B cell (primary cell): ENCODE measurements around the gene MRPL4. TPM values are rescaled to one million over a fixed set of nuclear protein-coding genes. Genes with fewer than 3 reads are reported as not detected.

ENCODE experiments used
- ATAC-seq: fragments of 200-7000 bp; cut with Tn5 transposase; one replicate; pipeline ENCODE4 v1.10.0; 2021; ENCODE audit warnings: low read depth, mild to moderate bottlenecking, moderate number of reproducible peaks, moderate library complexity
- CTCF ChIA-PET: fragments of 350-600 bp; sonication (Branson Sonifier 250); formaldehyde crosslinking; loops from one replicate; lab custom pipeline; 2021; ENCODE audit warnings: antibody characterized with exemption, inconsistent platforms; lab: Charles Lee
- POLR2A ChIA-PET: fragments of 350-600 bp; sonication (Branson Sonifier 250); formaldehyde crosslinking; loops from one replicate; lab custom pipeline; 2021; ENCODE audit warnings: antibody characterized with exemption; lab: Charles Lee
- DNase-seq: peaks from one replicate; pipeline ENCODE4 v3.0.0; 2013
- H2AFZ ChIP-seq: 2 replicates; pipeline ENCODE4 v1.6.1; 2012; ENCODE audit warnings: mild to moderate bottlenecking, low read depth, low read length; ENCODE audit not compliant: insufficient read depth, poor library complexity, severe bottlenecking
- H3K27ac ChIP-seq, 2 donors: 1 replicate in 1 of 2; 2 replicates in 1 of 2; pipeline ENCODE4 v1.5.1; 2012 to 2013; ENCODE audit warnings: low read length in 2 of 2, mild to moderate bottlenecking in 2 of 2, moderate library complexity in 1 of 2
- H3K27me3 ChIP-seq, 4 experiments: fragments of 200-600 bp in 1 of 4; sonication (generic) in 1 of 4; replicated peaks in 1 of 4; 1 replicate in 2 of 4; 2 replicates in 2 of 4; pipeline versions ENCODE4 v1.6.1 to v1.7.0; 2013 to 2016; ENCODE audit warnings: low read length in 3 of 4, mild to moderate bottlenecking in 2 of 4, mixed read lengths in 1 of 4, moderate library complexity in 1 of 4; ENCODE audit not compliant: insufficient read depth in 4 of 4, control insufficient read depth in 3 of 4; ENCODE audit errors: control extremely low read depth in 1 of 4
- H3K36me3 ChIP-seq, 2 experiments: replicated peaks in 1 of 2; 1 replicate in 1 of 2; 2 replicates in 1 of 2; pipeline versions ENCODE4 v1.6.1 to v1.7.1; 2013; ENCODE audit warnings: low read length in 1 of 2; ENCODE audit not compliant: insufficient read depth in 2 of 2, control insufficient read depth in 1 of 2; ENCODE audit errors: control extremely low read depth in 1 of 2, extremely low read depth in 1 of 2
- H3K4me1 ChIP-seq, 2 donors: fragments of 200-600 bp in 1 of 2; sonication (generic) in 1 of 2; 1 replicate in 1 of 2; 2 replicates in 1 of 2; pipeline versions ENCODE4 v1.5.1 to v1.6.1; 2013 to 2017; ENCODE audit warnings: low read length in 2 of 2; ENCODE audit not compliant: control insufficient read depth in 2 of 2, insufficient read depth in 2 of 2
- H3K4me2 ChIP-seq: replicated peaks from 2 replicates; pipeline ENCODE3; 2012; ENCODE audit warnings: mild to moderate bottlenecking, low read depth, low read length; ENCODE audit not compliant: poor library complexity, severe bottlenecking
- H3K4me3 ChIP-seq, 5 experiments: fragments of 200-600 bp in 1 of 5; sonication (generic) in 1 of 5; 1 replicate in 3 of 5; 2 replicates in 2 of 5; pipeline versions ENCODE4 v1.5.1 to v1.7.0; 2011 to 2016; ENCODE audit warnings: low read length in 4 of 5, mild to moderate bottlenecking in 4 of 5, low read depth in 2 of 5, control low read depth in 1 of 5, moderate library complexity in 1 of 5; ENCODE audit not compliant: insufficient read depth in 1 of 5; ENCODE audit errors: control extremely low read depth in 1 of 5, extremely low read depth in 1 of 5
- H3K79me2 ChIP-seq: fragments of 200-600 bp; sonication (generic); one replicate; pipeline ENCODE4 v1.6.0; 2016; ENCODE audit warnings: low read length; ENCODE audit not compliant: control insufficient read depth, insufficient read depth
- H3K9ac ChIP-seq: fragments of 200-600 bp; sonication (generic); 2 replicates; pipeline ENCODE4 v1.6.1; 2017; ENCODE audit warnings: mild to moderate bottlenecking, low read length, moderate library complexity
- H3K9me3 ChIP-seq, 3 donors: one replicate each; pipeline versions ENCODE4 v1.6.1 to v1.7.1; 2013; ENCODE audit warnings: low read length in 2 of 3; ENCODE audit not compliant: control insufficient read depth in 2 of 3, insufficient read depth in 1 of 3; ENCODE audit errors: control extremely low read depth in 1 of 3
- H4K20me1 ChIP-seq: 2 replicates; pipeline ENCODE4 v1.6.0; 2012; ENCODE audit warnings: mild to moderate bottlenecking, low read length; ENCODE audit not compliant: insufficient read depth, control insufficient read depth, poor library complexity, severe bottlenecking
- H3K27ac Mint-ChIP-seq: one replicate; pipeline ENCODE4 v1.8.0; 2021; ENCODE audit warnings: mixed read lengths
- H3K27me3 Mint-ChIP-seq: one replicate; pipeline ENCODE4 v1.8.0; 2021; ENCODE audit warnings: mixed read lengths
- H3K4me1 Mint-ChIP-seq: one replicate; pipeline ENCODE4 v1.8.0; 2021; ENCODE audit warnings: mixed read lengths
- H3K4me3 Mint-ChIP-seq: one replicate; pipeline ENCODE4 v1.8.0; 2021; ENCODE audit warnings: mixed read lengths
- H3K9me3 Mint-ChIP-seq: one replicate; pipeline ENCODE4 v1.8.0; 2022; ENCODE audit warnings: mixed read lengths; ENCODE audit not compliant: insufficient read depth
- EZH2 ChIP-seq: IDR thresholded peaks from 2 replicates; pipeline ENCODE4 v1.6.1; 2012; ENCODE audit warnings: borderline replicate concordance, low read depth, mild to moderate bottlenecking, moderate library complexity, low read length; ENCODE audit not compliant: insufficient read depth, poor library complexity, severe bottlenecking
- WGBS: methylation state at CpG from one replicate; pipeline ENCODE4 v1.1.5; 2013; ENCODE audit warnings: missing lambda C conversion rate; ENCODE audit not compliant: insufficient coverage; 5-methylcytosine and 5-hydroxymethylcytosine counted together
- intact Hi-C: fragments of 100-400 bp; cut with micrococcal nuclease; formaldehyde crosslinking; loops from one replicate; pipeline ENCODE4 v1.10.0; 2022
- polyA plus RNA-seq: library from polyadenylated mRNA; depleted of rRNA; stranded (reverse); fragments of >200 nt; gene quantifications from 2 replicates; pipeline ENCODE4 v1.2.3, GENCODE V29; 2012
- total RNA-seq, 2 donors: library from RNA; stranded (reverse); fragments of 120-200 nt in 1 of 2; gene quantifications; 1 replicate in 1 of 2; 2 replicates in 1 of 2; pipeline versions ENCODE4 v1.2.3 to v1.2.4, GENCODE V29; 2013 to 2022
- TF ChIP-seq, protein P1 (sequence below): fragments of 200-600 bp; IDR thresholded peaks from one replicate; pipeline ENCODE4 v1.8.0; 2022; ENCODE audit warnings: antibody characterized with exemption, mild to moderate bottlenecking

MRPL4 gene
- total and polyA plus RNA-seq, 2 donors (not counting 1 experiment from before 2014, with no cell fraction given): 39.8 to 81.1 TPM

DNA sequence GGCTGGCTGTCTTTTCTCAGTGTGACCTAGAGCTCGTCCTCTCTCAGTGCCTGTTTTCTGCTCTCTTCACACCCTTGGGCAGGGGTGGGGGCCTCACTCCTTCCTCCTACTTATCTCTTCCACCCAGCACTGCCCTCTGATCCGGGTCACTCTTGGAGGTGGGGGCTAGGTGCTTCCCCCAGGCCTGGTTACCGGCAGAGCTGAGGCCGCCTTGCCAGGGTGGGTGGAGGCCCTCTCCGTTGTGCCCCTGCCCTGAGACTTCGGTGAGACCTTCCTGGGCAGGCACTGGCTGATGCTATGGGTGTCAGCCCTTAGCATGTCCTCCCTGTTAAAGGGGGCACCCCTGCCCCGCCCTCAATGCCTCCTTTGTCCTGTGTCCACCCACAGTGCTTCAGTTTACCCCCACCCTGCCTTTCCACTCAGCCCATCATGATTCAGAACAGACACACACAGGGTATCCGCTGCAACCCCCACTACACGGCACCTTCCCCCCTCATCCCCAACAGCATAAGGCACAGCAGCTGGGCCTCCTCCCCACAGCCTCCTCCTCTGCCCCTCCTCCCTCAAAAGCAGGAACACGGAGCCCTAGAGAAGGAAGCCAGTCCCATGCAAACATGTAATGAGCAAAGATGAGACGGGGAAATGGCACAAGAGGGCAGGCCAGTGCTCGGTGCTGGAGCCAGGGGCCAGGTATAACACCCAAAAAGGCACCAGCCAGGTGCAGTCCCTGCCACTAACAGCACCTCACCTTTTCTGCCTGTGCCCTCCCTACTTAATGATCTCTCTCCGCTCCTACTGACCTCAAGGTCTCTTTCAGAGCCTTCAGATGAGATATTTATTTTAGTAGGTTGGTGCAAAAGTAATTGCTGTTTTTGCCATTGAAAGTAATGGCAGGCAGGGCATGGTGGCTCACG lies 47.8 kb downstream of the MRPL4 start:
- POLR2A ChIA-PET: no interaction called here
- no peak overlapping the region for H3K4me3 Mint-ChIP-seq

More for the DNA sequence above, 47.8 kb downstream of the MRPL4 start:
- Mint-ChIP-seq H3K27ac (no peak overlapping the region), H3K27me3 (peaks cover 5% of the 10 kb centered on the region), H3K9me3 (no peaks in the 10 kb centered on the region), H3K4me1 (peaks cover 12% of the 10 kb centered on the region)
- 25% methylated on average over 11 of the region's 14 CpGs for WGBS
- no peak overlapping the region for H3K9ac ChIP-seq
- intact Hi-C loops: no loop called here
- peak overlapping the region; percentile 21 for H2AFZ ChIP-seq
- TF ChIP-seq, protein P1, sequence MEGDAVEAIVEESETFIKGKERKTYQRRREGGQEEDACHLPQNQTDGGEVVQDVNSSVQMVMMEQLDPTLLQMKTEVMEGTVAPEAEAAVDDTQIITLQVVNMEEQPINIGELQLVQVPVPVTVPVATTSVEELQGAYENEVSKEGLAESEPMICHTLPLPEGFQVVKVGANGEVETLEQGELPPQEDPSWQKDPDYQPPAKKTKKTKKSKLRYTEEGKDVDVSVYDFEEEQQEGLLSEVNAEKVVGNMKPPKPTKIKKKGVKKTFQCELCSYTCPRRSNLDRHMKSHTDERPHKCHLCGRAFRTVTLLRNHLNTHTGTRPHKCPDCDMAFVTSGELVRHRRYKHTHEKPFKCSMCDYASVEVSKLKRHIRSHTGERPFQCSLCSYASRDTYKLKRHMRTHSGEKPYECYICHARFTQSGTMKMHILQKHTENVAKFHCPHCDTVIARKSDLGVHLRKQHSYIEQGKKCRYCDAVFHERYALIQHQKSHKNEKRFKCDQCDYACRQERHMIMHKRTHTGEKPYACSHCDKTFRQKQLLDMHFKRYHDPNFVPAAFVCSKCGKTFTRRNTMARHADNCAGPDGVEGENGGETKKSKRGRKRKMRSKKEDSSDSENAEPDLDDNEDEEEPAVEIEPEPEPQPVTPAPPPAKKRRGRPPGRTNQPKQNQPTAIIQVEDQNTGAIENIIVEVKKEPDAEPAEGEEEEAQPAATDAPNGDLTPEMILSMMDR: no peak
- TF ChIP-seq EZH2: no peak
- H3K27ac ChIP-seq: no peak overlapping the region
- H3K4me3 ChIP-seq: no peak overlapping the region
- CTCF ChIA-PET: interaction anchor here (0.9 kb wide), 1 partner anchor 30 kb away, joined by 4 read pairs; no protein-coding TSS in a partner anchor
- H3K4me2 ChIP-seq: no peak overlapping the region
- H3K9me3 ChIP-seq: peaks cover 0 to 12% (median 0%) of the 10 kb centered on the region in 3 donors
- H3K4me1 ChIP-seq: peaks cover 13 to 14% of the 10 kb centered on the region in 2 donors
- ATAC-seq (no peak), DNase-seq (peak; percentile 10)
- H3K79me2 ChIP-seq: no peaks in the 10 kb centered on the region
- peaks cover 0 to 16% (median 6%) of the 10 kb centered on the region in 4 experiments for H3K27me3 ChIP-seq
- no peaks in the 10 kb centered on the region for H3K36me3 ChIP-seq
- H4K20me1 ChIP-seq: no peaks in the 10 kb centered on the region
